Effector CD4-positive, alpha-beta T cell (primary cell): ENCODE data around the gene RNF213.
"Not testable (repeated sequence)": the region's sequence is repeated elsewhere in the genome, so short reads cannot be mapped to it uniquely, and the experiment has no call there.

ENCODE experiments used
- DNase-seq: peaks from one replicate; pipeline ENCODE4 v3.0.0-alpha.2; 2020

Gene RNF213

DNA sequence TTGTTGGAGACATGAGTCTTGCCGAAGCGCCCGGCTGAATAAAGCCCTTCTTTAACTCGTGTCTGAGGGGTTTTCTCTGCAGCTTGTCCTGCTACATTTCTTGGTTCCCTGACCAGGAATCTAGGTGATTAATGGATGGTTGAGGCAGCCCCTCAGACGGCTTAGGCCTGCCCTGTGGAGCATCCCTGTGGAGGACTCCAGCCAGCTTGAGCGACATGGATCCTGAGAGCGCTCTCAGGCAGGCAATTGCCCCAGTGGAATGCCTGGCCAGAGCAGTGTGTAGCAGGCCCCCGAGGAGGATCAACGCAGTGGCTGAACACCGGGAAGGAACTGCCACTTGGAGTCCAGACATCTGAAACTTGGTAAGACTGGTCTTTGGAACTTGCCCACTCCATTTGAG lies 137.0 kb downstream of the RNF213 start:
- no peak for DNase-seq

DNA sequence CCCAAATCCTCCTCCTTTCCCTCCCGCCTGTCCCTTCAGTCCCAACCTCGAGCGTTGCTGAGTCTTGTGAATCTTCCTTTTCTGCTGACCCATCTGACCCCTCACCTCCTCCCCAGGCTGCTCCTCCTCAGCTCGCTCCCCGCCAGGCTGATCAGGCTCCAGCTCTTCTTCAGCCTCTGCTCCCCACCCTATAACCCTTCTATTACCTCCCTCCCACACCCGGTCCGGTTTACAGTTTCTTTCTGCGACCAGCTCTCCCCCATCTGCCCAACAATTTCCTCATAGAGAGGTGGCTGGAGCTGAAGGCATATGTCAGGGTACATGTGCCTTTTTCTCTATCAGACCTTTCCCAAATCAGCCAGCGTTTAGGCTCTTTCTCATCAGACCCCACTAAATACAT lies 140.4 kb downstream of the RNF213 start:
- DNase-seq = not testable (repeated sequence)

DNA sequence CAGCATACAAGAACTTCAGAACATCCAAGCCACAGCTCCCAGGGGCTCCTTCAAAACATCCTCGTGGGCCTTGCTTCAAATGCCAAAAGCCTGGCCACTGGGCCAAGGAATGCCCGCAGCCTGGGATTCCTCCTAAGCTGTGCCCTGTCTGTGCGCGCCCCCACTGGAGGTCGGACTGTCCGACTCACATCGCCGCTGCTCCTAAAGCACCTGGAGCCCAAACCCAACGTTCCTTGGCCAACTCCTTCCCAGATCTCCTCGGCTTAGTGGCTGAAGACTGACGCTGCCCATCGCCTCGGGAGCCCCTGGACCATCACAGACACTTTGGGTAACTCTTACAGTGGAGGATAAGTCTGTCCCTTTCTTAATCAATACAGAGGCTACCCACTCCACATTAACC lies 141.4 kb downstream of the RNF213 start:
- not testable (repeated sequence) for DNase-seq

DNA sequence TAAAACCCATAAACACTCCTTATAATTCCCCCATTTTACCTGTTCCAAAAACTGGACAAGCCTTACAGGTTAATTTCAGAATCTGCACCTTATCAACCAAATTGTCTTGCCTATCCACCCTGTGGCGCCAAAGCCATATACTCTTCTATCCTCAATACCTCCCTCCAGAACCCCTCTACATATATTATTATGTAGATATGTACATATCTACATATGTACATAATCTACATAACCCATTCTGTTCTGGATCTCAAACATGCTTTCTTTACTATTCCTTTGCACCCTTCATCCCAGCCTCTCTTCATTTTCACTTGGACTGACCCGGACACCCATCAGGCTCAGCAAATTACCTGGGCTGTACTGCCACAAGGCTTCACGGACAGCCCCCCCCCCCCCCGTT lies 142.3 kb downstream of the RNF213 start:
- DNase-seq = no peak

DNA sequence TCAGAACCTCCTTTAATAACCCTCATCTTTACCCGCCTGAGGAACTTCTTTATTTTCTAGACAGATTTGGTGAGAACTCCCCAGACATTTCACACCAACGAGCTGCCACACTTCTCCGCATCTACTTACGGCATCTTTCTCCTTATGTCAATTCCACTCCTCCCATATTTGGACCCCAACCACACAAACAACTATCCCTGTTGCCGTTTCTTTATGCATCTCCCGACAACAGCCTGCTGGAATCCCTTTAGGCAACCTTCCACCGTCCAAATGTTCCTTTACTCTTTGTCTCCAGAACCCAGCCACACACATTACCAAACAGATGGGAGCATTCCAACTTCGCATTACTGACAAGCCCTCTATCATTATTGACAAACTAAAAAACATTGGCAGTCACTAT lies 145.5 kb downstream of the RNF213 start:
- DNase-seq = no peak

DNA sequence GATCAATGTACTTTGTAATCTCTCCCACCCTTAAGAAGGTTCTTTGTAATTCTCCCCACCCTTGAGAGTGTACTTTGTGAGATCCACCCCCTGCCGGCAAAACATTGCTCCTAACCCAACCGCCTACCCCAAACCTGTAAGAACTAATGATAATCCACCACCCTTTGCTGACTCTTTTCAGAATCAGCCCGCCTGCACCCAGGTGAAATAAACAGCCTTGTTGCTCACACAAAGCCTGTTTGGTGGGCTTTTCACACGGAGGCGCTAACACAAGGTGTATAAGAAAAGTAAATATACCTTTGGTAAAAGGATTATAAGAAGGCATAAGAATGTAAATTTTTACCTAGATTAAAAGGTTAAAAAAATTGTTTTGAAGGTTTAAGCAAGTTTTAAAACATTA lies 147.3 kb downstream of the RNF213 start:
- DNase-seq = not testable (repeated sequence)

DNA sequence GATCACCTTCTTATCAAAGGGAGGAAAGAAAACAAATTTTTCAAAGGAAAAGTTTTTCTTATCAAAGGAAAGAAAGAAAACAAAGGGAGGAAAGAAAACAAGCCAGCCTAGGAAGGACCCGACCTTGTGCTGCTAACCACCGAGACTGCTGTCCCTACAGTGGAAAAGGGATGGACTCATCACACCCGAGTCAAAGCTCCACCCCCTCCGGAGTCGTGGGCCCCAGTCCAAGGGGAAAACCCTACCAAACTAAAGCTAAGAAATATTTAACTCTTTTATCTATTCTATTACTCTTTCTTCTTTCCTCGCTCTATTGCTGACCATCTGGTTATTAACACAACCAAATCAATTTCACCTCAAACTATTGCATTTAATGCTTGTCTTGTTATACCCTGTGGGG lies 148.2 kb downstream of the RNF213 start:
- DNase-seq = no peak

DNA sequence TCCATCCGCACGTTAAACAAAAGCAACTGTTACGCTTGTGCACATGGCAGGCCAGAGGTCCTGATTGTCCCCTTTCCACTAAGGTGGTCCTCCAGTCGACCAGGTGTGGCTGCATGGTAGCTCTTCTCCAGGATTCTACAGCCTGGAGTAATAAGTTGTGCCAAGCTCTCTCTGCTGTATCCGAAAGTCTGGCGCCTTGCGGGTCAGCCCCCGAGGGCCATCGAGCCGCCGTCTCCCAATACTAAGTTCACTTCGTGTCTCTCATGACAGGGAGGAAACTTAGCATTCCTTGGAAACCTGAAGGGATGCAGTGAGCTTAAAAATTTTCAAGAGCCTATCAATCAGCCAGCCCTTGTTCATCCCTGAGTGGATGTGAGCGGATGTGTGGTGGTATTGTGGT lies 149.0 kb downstream of the RNF213 start:
- DNase-seq = no peak

DNA sequence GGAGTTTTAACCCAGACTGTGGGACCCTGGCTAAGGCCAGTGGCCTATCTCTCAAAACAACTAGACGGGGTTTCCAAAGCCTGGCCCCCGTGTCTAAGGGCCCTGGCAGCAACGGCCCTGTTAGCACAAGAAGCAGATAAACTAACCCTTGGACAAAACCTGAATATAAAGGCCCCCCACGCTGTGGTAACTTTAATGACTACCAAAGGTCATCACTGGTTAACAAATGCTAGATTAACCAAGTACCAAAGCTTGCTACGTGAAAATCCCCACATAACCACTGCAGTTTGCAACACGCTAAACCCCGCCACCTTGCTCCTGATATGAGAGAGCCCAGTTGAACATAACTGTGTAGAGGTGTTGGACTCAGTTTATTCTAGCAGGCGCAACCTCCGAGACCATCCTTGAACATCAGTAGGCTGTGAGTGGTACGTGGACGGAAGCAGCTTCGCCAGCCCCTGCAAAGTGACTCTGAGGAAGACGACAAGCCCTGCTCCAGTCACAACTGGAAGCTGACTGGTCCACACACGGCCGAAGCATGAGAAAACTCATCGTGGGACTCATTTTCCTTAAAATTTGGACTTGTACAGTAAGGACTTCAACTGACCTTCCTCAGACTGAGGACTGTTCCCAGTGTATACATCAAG lies 149.9 kb downstream of the RNF213 start:
- DNase-seq = not testable (repeated sequence)

DNA sequence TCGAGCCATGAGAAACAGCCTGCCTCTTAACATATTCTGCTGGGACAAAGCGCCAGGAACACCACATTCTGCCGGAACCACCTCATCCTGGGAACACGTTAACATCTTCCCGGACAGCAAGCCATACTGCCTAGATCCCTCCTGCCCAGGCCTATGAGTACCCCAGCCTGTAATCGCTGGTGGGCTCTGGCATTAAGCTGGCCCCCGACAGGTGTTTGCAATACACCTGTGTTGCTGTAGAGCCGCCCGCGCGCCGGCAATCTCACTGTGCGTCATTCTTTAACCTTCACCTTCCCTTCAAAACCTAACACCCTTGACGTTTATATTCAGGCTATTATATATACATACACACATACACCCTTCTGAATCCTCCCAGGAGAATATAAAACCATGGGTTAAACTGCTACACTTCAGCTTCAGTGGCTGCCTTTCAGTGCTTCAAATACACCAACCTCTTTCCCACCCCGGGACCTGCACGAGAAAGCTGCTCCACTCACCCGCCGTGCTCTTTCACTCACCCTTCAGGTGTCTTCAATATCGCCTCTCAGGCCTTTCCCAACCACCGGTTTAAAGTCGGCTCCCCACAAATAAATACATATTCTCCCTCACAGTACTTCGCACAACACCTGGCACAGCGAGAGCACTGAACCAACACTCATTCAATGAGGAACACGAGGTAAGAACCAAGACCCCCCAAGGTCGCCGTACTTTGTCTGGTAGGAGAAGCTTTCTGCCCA lies 153.3 kb downstream of the RNF213 start:
- DNase-seq = no peak

DNA sequence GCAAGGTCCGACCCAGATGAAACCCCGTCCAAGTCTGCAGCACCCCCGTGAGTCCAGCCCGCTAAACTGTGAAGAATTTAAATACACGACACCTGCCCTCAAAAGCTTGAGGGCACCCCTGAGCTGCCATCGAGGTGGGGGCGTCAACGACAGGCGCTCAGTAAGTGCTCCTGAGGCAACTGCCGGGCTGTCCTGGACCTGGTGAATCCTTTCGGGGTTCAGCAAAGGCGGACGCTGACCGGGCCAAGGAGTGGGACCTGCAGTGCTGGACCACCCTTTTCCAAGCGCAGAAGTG lies 153.8 kb downstream of the RNF213 start:
- DNase-seq = no peak

DNA sequence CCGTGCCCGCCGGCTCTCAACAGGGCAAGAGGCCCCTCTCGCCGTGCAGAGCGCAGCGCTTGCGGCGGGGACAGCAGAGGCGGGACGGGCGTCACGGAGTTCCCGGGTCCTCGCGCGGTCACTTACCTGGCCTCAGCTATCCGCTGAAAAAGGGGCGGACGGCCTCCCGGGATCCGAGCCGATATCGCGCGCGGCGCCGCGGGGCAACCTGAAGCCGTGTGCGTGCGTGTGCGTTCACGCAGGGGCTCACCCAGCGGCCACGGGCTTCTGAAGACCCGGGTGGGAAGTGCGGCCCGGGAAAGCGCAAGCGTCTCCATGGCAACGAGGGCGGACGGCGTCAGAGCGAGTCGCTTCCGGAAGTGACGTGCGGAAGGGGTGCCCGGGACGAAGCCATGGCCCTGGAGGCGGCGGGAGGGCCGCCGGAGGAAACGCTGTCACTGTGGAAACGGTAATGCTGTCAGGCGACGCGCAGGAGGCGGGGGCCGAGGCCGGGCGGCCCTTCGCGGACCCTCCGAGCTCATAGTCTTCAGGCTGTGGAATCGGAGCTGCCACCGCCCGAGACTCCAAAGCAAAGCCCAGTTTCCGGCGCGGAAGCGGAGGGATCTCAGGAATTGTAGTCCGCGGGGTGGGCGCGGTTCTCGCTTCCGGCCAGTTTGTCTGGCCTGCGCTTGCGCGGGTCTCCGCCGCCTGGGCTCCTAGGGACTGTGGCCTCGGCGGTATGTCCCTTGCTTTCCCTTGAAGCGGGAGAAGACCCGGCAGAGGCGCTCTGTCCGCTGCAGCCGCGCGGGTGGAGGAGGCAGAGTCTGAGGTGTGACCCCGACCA lies 154.4 kb downstream of the RNF213 start, which contains the start of gene ENDOV:
TSS of gene ENDOV (plus strand) at position 365 of the 823 bp plus-strand sequence. CDS start at position 393, 28 bp downstream.
- DNase-seq = peak; percentile 93

DNA sequence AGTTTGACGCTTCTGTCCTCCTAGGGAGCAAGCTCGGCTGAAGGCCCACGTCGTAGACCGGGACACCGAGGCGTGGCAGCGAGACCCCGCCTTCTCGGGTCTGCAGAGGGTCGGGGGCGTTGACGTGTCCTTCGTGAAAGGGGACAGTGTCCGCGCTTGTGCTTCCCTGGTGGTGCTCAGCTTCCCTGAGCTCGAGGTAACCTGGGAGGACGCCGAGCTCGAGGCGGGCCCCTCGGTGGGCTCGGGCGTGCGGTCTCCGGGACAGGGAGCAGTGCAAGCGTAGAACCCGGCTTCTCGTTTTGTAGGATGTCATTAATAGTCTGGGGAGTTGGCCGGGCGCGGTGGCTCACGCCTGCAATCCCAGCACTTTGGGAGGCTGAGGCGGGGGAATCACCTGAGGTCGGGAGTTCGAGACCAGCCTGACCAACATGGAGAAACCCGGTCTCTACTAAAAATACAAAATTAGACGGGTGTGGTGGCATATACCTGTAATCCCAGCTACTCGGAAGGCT lies 155.0 kb downstream of the RNF213 start:
- no peak for DNase-seq

DNA sequence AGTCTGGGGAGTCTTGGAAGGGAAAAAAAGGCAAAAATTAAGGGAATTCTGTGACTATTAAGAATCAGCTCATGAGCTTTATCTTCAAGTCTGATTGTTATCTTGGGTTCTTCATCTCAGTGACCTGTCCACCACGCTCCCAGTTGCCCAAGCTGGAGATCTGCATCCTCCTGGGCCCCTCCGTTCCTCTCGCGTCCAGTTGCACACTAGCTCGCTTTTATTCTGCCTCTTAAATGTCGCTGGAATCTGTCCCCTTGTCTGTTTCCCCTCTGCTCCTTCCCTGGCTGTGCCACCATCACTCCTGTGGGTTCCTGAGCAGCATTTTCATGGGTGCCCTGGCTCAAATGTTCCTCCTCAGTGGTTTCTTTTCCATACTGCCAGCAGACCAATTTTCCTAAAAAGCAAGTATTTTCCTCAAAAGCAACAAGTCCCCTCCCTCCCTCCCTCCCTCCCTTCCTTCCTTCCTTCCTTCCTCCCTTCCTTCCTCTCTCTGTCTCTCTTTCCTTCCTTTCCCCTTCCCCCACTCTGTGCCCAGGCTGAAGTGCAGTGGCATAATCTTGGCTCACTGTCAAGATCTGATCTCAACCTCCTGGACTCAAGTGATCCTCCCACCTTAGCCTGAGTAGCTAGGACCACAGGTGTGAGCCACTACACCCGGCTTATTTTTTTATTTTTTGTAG lies 155.7 kb downstream of the RNF213 start:
- DNase-seq = no peak

DNA sequence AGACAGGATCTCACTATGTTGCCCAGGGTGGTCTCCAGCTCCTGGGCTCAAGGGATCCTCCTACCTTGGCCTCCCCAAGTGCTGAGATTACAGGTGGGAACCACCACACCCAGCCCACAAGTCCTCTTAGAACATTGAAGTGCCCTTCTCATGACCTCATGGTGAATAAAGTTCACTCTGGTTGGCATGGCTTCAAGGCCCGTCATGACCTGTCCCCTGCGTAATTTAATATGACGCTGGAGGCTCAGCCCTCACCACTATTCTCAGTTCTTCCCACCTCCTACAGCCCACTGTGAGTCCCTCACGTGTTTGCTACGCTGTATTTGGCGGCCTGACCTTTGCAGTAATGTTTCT lies 156.3 kb downstream of the RNF213 start:
- no peak for DNase-seq

DNA sequence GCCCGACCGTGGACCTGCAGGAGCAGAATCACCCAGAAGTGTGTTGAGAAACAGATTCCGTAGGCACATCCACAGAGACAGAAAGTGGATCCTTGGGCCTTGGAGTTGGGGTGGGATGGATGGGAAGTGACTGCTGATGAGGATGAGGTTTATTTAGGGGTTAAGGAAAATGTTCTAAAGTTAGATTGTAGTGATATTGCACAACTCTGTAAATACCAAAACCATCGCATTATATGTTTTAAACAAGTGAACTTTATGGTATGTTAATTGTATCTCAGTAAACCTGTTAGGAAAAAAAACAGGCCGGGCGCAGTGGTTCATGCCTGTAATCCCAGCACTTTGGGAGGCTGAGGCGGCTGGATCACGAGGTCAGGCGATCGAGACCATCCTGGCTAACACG lies 157.9 kb downstream of the RNF213 start:
- DNase-seq = no peak

DNA sequence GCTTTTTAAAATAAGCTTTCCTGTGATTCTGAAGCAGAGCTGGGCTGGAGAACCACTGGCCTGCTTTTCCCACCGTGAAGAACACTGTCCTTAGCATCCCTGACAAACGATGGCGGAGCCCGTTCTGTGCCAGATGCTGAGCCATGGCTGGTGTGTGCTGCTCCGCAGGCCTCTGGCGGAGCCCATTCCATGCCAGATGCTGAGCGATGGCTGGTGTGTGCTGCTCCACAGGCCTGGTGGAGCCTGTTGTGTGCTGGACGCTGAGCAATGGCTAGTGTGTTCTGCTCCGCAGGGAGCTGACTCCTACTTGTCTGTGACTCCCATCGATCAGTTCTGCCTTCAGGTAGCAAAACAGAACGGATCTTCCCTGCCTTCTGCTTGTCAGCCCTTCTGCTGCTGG lies 158.6 kb downstream of the RNF213 start:
- no peak for DNase-seq

DNA sequence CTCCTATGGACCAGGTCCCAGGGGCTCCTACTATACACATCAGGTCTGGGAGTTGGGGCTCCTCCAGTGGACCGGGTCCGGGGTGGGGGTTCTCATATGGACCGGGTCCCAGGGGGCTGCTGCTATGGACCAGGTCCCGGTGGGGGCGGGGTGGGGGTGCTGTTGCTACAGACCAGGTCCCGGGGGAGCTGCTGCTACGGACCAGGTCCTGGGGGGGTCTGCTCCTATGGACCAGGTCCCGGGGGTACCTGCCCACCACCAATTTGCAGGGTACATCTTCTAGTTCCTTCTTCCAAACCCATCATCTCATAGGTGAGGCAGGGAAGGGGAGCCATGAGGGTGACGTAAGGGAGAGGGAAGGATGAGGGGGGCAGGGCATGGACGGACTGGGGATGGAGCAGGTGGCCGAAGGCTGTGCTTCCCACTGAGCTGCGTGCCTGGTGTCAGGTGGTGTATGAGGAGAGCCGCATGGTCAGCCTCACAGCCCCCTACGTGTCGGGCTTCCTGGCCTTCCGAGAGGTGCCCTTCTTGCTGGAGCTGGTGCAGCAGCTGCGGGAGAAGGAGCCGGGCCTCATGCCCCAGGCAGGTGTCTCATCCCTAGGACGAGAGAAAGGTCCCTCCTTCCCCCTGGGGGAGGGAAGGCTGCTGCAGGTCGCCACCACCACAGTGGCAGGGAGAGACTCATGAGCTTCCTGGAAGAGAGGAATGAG lies 160.9 kb downstream of the RNF213 start:
- DNase-seq = no peak

DNA sequence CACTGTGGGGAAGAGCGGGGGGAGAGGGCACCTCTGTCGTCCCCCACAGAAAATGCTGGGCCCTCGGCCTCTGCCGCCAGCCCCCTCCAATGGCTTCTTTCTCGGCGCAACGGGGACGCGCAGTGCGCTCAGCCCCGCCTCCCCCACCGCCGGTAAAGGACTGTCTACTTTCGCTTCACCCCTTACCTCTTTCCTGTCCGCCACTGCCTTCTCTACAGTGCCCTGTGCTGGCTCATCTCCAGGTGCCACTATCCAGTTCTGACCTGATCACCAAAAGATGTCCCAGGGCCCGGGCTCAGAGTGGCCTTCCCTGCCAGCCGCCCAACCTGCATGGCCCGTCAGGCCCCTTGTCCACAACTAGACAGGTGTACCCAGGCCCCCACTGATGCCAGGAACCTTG lies 161.6 kb downstream of the RNF213 start:
- DNase-seq = no peak

DNA sequence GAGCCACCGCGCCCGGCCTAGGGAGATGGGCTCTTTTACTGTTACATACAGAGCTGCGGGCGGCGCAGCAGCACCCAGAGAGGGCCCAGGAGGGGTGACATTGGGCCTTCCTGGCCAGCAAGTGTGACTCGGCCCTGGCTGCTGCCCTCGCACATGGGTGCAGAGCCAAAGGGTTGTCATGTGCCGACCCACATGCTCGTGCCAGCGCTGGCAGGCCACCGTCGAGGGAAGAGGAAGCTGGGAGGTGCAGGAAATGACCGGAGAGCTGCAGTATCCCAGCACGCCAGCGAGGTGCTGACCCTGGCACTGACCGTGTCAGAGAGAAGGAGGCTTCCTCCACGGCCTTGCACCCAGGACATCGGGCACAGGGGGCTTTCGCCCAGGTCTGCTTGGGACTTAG lies 162.3 kb downstream of the RNF213 start:
- DNase-seq = no peak

DNA sequence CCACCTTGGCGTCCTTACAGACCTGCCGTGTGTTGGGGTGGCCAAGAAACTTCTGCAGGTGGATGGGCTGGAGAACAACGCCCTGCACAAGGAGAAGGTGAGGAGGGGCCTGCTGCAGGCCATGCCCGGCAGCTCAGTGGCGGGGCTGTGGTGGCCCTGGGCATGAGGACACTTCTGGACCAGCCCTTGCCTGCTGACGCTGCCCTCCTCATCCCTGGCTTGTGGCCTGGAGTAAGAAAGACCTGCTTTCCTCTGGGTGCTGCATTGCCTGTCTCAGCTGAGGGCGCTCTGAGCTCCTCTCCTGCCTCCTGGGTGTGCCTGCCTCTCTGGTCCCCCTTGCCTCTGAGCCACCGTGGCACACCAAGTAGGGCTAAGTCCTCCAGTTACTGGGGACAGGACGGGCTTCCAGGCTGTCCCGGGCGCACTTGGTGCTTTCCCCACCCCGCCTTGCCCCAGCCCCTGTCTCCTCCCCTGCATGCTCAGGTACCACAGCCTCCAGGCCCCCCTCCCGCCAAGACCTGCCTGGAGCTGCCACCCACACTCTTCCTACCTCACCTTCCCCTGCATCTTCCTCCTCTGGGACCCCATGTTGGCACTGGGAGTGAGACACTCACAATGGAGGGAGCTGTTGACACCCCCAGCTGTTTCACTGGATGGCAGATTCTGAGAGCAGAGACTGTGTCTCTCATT lies 163.0 kb downstream of the RNF213 start:
- DNase-seq = no peak

DNA sequence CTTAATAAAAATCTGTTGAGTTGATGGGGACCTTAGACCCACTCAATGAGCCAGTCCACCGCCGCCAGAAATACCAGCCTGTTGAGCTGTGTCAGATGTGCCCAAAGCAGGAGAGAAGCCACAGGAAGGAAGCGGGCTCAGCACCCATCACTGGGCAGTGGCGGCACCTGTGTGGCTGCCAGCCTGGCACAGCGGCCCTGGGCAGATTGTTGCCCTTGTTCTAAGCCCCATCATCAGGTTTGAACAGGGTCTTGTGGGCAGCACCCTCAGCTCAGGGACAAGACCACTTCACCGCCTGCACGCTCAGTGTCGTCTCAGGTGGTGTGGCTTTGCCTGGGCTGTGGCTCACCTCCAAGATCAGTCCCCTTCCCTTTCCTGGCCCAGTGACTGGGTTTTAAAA lies 163.6 kb downstream of the RNF213 start:
- DNase-seq = no peak
